Suppressor macrophage treated with lipopolysaccharide for 4 hours (primary cell): ENCODE measurements around the gene RAB6B.

ENCODE experiments used
- DNase-seq: peaks from one replicate; pipeline ENCODE4 v3.0.0-alpha.2; 2020

Gene RAB6B

DNA sequence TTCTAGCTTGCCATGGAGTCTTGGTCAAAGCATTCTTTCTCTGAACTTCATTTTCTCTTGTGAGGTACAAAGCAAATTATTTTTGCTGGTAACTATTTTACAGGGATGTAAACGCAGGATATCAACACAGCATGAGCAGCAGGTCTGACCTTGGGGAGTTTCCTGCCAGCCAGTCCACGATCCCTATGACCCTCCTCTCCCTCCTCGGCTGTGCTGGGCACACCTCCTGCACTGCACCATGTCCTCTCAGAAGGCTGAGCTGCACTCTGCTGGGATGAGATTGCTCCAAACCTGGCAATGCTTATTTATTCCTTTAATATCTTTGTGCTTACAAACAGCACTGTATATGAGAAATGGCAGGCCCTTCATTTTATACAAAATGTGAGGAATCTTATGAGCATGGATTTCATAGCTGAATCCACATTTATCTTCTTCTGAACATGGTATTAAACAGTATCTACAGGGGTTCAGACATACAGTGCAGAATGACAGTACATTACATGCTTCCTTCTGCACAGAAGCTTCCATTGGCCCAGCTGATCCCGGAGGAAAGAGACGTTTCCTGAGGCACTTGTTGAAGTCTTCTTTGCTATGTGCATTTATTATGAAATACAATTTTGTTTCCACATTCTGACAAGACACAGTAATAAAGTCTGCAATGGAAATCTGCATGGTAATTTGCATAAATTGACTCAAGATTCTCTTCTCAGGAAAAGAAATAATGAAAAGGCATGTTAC lies 41.2 kb downstream of the RAB6B start:
- no peak for DNase-seq

DNA sequence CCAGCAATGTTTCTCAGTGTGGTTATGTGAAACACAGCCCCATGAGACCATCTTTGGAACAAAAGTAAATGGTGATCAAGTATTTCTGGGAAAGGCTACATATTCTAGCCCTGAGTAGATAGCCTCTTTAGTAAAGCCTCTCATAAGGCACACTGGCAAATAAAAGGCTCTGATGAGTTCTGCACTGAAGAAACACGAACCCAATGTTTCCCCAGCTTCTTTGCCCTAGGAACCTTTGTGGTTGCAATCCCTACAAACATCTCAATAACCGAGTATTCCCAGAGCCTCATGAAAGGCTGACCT lies 41.8 kb downstream of the RAB6B start:
- DNase-seq: no peak

DNA sequence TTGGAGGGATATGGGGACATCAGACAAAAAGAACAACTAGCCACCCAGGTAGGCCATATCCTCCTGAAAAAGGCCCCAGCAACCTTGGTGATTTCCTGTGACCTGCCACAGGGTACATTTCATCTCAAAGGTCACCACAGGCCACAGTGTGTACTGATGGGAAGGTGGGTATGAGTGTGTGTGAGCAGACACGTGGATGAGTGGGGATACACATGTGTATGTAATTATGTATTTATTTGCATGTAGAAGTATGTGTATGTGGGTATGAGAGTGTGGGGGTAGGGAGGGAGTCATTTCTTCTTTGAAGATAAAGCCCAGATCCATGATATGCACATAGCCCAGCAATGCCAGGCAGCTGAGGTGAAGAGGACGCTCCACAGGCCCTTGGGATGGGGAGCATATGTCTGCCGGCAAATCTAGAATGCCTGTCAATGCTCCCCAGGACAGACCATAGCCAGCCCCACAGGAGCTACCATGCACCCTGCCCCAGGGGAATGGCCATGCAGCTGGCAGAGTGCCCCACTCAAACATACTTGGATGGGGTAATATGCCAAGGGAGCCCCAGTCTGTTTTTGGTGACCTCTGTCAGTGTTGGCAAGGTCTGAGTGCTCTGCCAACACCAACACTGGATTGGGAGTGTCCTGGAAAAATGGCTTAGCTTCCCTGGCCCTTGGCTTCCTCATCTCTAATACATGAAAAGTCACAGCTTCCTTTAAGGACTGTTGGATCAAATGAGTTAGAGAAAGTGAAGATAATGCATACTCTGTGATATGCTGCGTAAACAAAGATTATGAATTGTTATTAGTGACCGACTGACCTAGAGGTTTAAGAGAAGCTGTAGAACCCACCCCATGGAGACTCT lies 42.4 kb downstream of the RAB6B start:
- no peak for DNase-seq

DNA sequence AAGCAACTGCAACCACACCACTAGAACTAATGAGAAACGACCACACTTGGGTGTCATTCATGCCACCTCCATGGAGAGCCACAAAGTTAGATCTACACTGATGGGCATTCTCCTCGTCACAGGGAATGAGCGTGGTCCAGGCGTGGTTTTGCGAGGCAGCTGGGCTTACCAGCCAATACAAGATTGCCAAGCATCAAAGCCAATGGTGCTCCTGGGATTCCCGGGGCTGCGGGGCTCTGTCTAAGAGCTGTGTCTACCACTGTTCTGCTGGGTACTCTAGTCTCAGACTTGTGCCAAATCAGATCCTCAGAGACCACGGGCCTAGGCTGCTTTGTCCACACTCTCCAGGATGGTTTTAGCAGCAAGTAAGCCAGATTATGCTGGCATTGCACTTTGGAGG lies 43.8 kb downstream of the RAB6B start:
- no peak for DNase-seq

DNA sequence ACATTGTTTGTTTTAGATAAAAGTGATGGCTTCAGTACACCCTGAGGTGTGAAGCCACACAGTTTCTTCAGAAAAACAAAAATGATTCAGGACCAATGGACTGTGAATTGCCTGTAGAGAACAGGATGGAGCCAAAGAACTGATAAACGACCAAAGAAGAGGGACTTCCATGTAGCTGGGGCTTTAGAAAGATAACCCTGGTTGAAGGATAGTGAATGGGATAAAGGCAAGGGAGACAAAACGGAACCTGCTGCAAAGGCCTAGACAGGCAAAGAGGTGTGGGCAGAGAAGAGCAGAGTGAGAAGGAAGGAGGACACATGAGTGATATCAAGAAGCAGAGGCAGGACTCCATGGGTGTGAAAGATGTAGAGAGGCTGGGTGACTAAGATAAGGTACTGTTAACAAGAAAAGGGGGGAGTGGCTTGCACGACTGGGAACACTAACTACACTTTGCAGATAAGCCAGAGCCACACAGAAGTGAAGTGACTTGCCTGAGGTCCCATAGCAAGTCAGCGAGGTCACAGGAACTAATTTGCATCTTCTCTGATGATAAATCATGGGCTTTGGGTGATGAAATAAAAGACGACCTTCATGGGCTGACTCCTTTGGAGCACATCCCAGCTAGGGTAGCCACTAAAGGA lies 44.3 kb downstream of the RAB6B start:
- no peak for DNase-seq

DNA sequence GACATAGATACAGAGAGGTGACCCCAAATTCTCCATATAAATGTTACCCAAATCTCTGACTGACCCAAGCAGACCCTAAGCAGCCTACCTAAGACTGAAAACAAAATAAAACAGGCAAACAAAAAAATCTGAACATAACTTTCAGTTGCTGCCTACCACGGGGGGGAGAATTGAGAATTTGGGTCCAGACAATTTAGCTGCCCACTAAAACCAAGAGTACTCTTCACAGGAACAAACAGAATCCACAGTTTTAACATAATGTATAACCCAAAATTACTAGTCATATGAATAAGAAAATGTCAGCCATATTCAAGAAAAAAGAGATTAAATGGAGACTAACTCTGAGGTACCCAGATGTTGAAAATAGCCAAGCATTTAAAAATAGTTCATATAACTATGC lies 45.6 kb downstream of the RAB6B start:
- no peak for DNase-seq

DNA sequence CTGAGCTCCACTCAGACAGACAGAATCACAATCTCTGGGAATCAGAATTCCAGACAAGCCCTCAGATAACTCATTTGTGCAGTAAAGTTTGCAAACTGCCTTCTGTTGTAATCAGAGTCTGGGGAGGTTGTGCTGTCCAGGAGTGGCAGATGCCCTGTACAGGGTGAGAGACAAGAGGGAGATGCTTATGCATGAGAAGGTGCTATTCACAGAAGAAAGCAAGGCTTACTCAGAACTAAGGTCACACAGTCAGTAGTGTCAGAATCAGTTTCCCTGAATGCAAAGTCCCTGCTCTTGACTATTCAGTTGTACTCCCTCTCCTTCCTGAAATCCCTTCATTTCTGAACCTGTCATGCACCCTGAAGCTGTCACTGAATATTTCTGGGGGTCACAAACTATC lies 46.3 kb downstream of the RAB6B start:
- DNase-seq: no peak

DNA sequence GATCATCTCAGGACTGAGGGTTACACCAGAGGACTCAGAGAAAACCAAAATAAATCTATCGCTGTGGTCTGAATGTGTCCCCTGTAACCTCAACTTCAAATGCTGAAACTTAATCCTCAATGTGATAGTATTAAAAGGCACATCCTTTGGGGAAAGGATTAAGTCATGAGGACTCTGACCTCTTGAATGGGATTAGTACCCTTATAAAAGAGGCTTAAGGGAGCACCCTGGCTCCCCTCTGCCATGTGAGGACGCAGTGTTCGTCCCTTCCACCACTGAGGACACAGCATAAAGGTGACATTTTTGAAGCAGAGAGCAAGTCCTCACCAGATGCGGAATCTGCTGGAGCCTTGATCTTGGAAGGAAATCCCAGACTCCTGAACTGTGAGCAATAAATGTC lies 50.6 kb downstream of the RAB6B start:
- no peak for DNase-seq

DNA sequence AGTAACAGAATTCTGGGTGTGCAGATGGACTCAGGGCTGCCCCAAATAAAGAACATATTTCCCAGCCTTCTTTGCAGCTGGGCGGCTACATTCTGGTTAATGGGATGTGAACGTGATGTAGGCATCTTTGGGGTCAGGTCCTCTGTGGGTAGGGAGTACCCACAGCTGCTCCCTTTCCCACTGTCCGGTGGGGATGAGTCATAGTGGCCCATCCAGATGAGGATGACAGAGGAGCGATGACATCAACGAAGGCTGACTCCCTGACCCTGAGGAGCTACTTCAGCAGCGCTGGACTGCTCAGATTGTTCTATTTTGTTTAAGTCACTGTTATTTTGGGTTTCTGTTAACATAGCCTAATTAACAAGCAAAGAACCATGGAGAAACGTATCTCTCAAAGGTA lies 52.0 kb downstream of the RAB6B start:
- peak; percentile 8 for DNase-seq

DNA sequence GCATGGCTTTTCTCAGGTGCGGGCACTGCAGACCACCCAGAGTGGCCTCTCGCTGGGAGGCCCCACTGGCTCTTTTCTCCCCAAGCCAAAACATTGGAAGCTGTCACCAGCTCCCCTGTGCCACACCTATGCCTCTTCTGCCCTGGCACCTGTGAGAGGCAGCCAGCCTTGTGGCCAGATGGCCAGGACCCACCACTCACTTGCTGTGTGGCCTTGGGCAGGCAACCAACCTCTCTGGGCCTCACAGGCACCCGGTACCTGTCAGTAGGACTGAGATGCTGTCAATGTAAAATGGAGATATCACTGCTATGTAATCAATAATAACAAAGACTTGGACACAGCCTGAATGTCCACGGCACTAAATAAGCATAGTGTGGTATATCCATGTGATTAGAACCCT lies 53.5 kb downstream of the RAB6B start:
- DNase-seq: no peak

DNA sequence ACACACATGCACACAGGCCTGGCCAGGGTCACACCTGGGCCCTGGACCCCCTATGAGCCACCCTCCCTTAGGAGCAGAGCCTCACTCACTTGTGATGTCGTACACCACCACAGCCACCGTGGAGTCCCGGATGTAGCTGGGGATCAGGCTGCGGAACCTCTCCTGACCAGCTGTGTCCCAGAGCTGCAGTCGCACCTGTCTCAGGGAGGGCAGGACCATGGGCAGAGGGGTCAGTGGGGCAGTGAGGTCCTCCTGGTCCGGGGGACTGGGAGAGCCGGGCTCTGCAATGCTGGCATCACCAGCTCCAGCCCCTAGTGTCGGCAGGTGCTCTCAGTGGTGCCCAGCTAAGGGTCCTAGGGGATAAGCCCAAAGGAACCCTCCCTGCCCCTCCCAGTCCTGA lies 54.5 kb downstream of the RAB6B start:
- no peak for DNase-seq

DNA sequence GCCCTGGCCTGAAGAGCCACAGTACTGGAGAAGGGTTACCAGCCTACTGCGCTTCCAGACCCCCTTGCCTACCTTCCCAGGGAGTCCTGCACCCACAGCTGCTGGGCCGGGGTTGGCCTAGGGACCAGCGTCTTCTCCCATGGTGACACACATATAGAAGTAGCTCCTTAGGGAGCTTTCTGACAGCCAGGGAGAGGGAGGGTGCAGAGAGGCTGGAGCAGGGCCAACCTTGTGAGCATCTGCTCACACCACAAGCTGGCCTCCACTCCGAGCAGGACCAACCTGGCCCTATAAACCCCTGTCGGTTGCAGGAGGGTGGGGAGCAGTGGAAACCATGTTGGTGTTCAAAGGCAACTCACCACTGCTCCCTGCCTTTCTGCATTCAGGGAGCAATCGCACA lies 54.9 kb downstream of the RAB6B start:
- DNase-seq: no peak

DNA sequence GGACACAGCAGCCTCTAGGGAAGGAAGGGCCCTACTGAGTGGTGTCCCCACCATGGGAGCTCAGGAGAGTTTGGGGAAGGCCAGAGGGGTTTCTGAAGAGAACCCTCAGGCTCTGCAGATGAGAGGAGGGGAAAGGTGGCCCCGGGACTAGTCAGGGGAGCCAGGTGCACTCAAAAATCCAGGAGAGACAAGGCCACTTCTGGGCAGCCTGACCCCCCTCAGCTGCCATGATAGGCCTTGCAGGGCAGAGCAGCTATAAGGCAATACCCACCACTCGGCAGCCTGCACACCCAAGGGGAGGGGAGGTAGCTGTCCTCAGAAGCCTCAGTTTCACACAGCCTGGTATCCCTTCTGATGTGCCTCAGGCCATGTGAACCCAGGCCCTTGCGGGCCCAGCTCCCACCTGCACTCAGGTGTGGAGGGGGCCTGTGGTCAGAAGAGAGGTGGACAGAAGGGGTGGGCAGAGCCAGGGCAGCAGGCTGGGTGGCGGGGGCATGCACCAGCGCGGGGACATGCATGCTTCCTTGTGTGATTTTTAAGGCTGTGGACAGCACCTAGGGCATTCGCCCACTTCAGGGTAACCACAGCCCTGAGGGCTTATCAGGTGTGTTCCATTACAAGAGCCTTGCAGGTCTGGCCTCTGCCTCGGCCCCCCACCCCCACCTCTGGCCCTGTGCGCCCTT lies 55.5 kb downstream of the RAB6B start:
- no peak for DNase-seq

DNA sequence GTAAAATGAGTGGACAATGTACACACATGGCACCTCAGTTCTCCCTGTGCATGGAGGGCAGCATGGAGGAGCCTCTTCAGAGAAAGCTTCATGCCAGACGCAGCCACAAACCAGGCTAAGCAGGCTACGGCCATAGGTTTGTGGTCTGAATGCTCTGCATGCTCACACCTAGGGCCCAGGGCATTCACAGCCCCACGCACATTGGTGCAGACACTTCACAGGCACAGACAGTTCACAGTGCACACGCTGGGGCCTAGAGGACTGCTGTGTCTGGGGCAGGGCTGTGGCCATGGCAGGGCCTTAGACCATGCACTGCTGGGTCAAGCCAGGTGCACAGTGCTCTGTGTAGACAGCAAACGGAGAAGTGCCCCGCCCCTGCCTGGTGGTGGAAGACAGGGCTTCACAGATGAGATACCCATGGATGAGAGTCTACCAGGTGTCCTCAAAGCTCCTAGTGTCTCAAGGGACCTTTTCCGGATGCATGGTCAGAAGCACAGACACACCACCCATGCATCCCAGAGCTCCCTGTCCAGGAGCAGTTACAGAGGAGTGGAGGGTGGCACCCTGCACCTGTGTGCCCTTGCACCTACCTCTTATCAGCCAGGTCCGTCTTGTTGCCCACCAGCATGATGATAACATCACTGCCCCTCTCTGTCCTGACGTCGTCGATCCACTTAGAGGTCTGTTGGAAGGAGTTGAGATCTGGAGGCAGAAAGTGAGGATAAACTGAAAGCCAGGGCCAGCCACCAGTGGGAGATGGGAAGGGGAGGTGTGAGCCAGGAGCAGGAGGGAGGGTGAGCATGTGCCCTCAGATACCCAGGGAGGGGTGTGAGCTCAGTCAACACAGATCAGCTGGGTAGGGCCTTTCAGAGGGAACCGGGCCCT lies 56.5 kb downstream of the RAB6B start:
- no peak for DNase-seq

DNA sequence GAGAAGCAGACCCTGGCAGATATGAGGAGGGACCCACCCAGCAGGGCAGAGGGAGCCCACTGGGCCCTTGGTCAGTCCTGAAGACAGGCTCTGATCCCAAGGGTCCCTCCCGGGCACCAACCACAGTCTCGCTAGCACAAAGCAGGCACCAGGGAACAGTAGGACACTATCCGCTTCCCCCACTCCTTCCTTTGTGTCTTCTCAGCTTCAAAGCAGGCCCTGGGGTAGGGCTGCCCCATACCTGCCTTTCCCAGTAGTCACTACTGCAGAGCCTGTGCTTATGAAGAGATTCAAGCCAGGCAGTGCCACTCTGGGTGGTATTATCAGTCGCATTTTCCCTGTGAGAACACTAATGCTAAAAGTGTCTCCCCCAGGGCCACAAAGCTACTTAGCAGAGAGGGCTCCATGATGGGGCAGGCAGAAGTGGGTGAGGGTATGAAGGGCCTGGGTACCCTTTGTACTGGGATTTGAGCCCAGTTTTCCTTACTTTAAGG lies 57.3 kb downstream of the RAB6B start:
- DNase-seq: no peak

DNA sequence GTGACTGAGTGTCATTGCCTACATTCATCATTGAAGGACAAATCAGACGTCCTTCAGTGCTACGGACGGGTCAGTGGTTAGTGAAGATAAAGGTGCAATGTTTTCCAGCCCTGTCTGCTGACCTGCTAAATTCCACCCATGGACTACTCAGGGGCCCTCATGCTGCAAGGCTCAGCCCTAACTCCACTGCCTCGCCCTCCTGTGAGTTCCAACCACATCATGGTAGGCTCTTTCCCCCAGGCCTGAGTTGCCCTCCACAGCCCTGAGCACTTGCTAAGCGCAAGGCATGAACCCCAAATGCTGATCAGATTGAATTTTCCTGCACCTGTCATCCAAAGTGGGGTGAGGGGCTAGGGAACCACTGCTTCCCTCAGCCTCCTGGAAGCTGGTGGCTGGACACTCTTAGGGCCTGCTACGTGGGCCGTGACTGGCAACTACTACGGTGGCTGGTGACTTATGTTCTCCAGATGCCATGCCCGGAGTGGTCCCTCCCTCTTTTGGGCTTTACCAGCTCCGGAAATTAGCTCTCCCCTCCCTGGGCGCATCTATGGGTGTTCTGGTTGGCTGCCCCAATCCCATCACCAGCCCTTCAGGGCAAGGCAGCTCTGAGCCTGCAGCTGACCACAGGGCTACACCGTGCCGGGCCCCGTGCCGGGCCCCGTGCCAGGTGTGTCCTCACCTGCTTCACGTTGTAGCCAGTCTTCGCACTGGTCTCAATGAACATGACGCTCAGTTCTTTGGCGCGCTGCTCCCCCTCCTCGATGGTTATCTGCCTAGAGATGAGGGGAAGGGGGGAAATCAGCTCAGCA lies 58.0 kb downstream of the RAB6B start:
- DNase-seq: no peak

DNA sequence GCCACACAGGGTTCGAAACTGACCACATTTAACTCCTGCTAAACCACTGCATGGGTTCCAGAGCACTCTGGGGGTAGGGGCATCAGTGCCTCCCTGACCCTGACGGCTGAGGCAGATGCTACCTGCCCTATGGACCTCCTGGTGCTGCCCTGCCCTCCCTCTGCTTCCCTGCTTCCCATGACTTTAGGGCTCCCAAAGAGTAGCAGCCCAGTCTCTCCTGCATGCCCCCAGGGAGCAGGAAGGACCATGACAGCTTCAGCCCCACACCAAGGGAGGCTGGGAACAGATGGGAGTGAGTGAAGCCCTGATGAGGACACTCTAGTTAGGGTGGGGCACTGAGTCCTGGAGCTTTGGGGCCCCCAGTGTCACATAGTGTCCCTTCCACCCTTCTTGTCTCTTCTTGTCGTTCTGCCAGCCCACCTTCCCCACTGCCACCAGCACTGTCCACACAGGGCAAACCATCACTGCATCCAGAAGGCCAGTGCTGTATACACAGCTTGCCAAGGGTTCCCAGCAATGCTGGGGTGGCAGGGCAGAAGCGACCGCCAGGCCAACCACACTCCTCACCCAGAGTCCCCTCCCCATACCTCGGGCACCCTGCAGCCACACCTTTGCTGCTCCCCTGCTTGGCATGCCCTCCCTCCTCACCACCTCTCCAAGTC lies 59.1 kb downstream of the RAB6B start:
- DNase-seq: no peak

DNA sequence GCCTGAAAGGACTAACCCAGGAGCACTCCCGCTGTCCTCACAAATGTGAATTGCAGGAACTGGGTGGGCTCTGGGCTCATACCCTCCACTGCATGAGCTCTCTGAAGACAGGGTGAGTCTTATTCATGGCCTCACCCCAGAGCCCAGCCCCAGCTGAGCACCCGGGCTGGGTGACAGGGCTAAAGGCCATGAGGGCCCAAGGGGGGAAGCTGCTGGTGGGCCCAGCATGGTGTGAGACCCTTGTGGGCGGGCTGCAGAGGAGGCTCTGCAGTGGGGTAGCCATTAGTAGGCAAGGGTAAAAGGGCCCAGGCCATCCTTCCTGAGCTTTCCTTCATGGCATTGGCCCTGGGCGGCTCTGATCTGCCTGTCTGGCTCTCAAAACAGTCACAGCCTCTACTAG lies 59.7 kb downstream of the RAB6B start:
- DNase-seq: no peak

DNA sequence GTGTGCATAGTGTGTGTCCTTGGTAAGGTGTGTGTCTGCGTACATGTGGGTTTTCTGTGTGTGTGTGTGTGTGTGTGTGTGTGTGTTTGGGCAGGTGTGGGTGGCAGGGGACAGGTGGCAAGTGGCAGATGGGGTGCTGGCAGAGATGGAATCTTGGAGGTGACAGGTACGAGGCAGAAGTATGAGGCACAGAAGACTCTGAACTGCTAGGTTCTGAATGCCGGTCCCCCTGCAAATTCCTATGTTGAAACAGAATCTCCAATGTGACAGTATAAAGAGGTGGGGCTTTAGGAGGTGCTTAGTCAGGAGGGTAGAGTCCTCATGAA lies 60.3 kb downstream of the RAB6B start:
- no peak for DNase-seq

DNA sequence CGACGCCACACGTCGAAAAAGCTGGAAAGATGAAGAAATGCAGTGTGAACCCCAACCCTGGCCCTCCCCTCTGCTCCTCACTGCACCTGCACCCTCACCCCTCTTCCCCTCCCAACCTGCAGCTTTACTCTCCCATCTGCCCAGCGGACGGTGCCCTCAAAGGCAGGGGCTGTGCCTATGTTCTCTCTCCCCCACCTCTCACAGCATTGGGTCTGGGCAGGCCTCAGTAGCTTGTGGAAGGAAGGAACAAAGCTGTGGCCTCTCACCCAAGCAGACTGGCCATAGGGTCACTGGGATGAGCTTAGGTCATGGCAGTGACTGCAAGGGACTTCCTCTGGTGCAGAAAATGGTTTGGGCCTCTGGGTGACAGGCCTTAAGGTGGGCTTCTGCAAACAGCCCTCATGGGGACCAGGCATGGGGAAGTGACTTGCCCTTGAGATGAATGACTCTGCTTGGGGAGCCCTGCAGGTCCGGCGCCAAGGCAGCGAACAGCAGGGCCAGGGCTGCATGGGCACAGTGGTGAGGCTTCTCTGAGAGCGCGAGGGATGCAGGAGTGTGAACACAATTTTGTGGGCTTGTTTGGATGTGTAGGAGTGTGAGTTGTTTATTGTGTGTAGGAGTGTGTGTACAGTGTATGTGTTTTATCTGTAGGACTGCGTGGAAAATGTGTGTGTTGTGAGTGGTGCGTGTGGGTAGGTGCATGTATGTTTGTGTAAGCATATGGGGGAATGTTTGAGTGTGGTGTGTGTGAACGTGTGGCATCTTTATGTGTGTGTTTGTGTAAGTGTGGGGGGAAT lies 60.9 kb downstream of the RAB6B start:
- DNase-seq: no peak
